GM12891 (cell line): ENCODE measurements around the gene ZBTB20.
"Not testable (repeated sequence)": the region's sequence is repeated elsewhere in the genome, so short reads cannot be mapped to it uniquely, and the experiment has no call there.

Source experiments
- PAX5 ChIP-seq: IDR thresholded peaks from 2 replicates; pipeline ENCODE4 v1.6.1; 2011; ENCODE audit warnings: low read length, moderate library complexity, mild to moderate bottlenecking; ENCODE audit not compliant: insufficient read depth, severe bottlenecking
- POLR2A ChIP-seq: IDR thresholded peaks from 2 replicates; pipeline ENCODE4 v1.6.1; 2011; ENCODE audit warnings: low read depth, low read length, control low read depth
- POLR2AphosphoS5 ChIP-seq: IDR thresholded peaks from 2 replicates; pipeline ENCODE4 v1.6.1; 2011; ENCODE audit warnings: low read depth, low read length, control low read depth
- POU2F2 ChIP-seq: IDR thresholded peaks from 2 replicates; pipeline ENCODE4 v1.6.1; 2011; ENCODE audit warnings: low read depth, mild to moderate bottlenecking, control low read depth, low read length, moderate library complexity
- SPI1 ChIP-seq: IDR thresholded peaks from 2 replicates; pipeline ENCODE4 v1.6.1; 2011; ENCODE audit warnings: low read depth, low read length, control low read depth
- TAF1 ChIP-seq: IDR thresholded peaks from 2 replicates; pipeline ENCODE4 v1.6.1; 2011; ENCODE audit warnings: low read depth, low read length, control low read depth

- not testable (repeated sequence) for TF ChIP-seq POLR2AphosphoS5, POLR2A, TAF1, SPI1, PAX5, POU2F2
Observed at GRCh38 chr3:115178930-115179329, 31.8 kb upstream of the ZBTB20 start.
